ENCODE measurements around the gene APBA2.

APBA2 gene

GRCh38 chr15:28930476-28931291 is 44.9 kb downstream of the APBA2 start:
- Histone ChIP-seq H3K36me3 (ENCODE audit: control insufficient read depth in 5 of 5, insufficient read depth in 5 of 5, low read length in 5 of 5) (no peaks in the 10 kb centered on the region), H3K27ac (ENCODE audit: low read depth, low read length) (no peak overlapping the region), H3K4me3 (ENCODE audit: low read depth in 1 of 5, low read length in 5 of 5) (no peak overlapping the region), H3K9ac (ENCODE audit: low read length in 5 of 5) (no peak overlapping the region), H3K9me3 (ENCODE audit: control insufficient read depth in 5 of 5, low read length in 5 of 5) (peaks cover 0 to 10% (median 0%) of the 10 kb centered on the region in 5 donors), H3K4me1 (ENCODE audit: control insufficient read depth in 5 of 5, insufficient read depth in 5 of 5, low read length in 5 of 5) (no peaks in the 10 kb centered on the region), H3K27me3 (ENCODE audit: control insufficient read depth in 5 of 5, insufficient read depth in 4 of 5, low read length in 5 of 5) (peaks cover 0 to 7% (median 0%) of the 10 kb centered on the region in 5 donors)

DNA sequence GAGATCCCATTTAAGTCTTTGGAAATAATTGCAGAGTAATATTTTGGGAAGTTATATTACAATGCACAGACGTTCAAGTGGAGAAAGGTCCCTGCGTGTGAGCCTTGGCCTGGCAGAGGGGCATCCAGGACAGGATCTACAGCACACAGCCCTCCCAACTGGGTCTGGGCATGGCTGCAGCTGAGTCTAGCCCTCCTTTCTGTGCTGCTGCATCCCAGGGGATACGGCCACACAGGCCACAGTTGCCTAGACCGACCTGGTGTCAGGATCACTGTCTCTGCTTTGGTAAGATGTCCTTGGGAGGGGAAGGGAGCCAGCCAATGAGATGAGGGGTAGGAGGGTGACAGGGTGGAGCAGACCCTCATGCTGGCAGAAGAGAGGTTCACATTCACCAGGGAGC is 46.1 kb downstream of the APBA2 start:
- no peak overlapping the region for H3K4me3 ChIP-seq (ENCODE audit: low read depth in 1 of 5, low read length in 5 of 5)
- H3K4me1 ChIP-seq (ENCODE audit: control insufficient read depth in 5 of 5, insufficient read depth in 5 of 5, low read length in 5 of 5) = no peaks in the 10 kb centered on the region
- no peak overlapping the region for H3K27ac ChIP-seq (ENCODE audit: low read depth, low read length)
- H3K9ac ChIP-seq (ENCODE audit: low read length in 5 of 5) = no peak overlapping the region
- H3K9me3 ChIP-seq (ENCODE audit: control insufficient read depth in 5 of 5, low read length in 5 of 5) = peaks cover 0 to 10% (median 0%) of the 10 kb centered on the region in 5 donors
- H3K36me3 ChIP-seq (ENCODE audit: control insufficient read depth in 5 of 5, insufficient read depth in 5 of 5, low read length in 5 of 5) = no peaks in the 10 kb centered on the region
- H3K27me3 ChIP-seq (ENCODE audit: control insufficient read depth in 5 of 5, insufficient read depth in 4 of 5, low read length in 5 of 5) = peaks cover 0 to 7% (median 0%) of the 10 kb centered on the region in 5 donors

GRCh38 chr15:28932361-28932760 is 46.6 kb downstream of the APBA2 start:
- Histone ChIP-seq H3K27me3 (ENCODE audit: control insufficient read depth in 5 of 5, insufficient read depth in 4 of 5, low read length in 5 of 5) (peaks cover 0 to 7% (median 0%) of the 10 kb centered on the region in 5 donors), H3K9me3 (ENCODE audit: control insufficient read depth in 5 of 5, low read length in 5 of 5) (peaks cover 0 to 10% (median 0%) of the 10 kb centered on the region in 5 donors), H3K4me3 (ENCODE audit: low read depth in 1 of 5, low read length in 5 of 5) (no peak overlapping the region), H3K4me1 (ENCODE audit: control insufficient read depth in 5 of 5, insufficient read depth in 5 of 5, low read length in 5 of 5) (no peaks in the 10 kb centered on the region), H3K27ac (ENCODE audit: low read depth, low read length) (no peak overlapping the region), H3K9ac (ENCODE audit: low read length in 5 of 5) (no peak overlapping the region), H3K36me3 (ENCODE audit: control insufficient read depth in 5 of 5, insufficient read depth in 5 of 5, low read length in 5 of 5) (no peaks in the 10 kb centered on the region)

GRCh38 chr15:28933710-28934445 is 48.1 kb downstream of the APBA2 start:
- H3K9me3 ChIP-seq (ENCODE audit: control insufficient read depth in 5 of 5, low read length in 5 of 5) = peaks cover 0 to 10% (median 0%) of the 10 kb centered on the region in 5 donors
- no peaks in the 10 kb centered on the region for H3K36me3 ChIP-seq (ENCODE audit: control insufficient read depth in 5 of 5, insufficient read depth in 5 of 5, low read length in 5 of 5)
- no peak overlapping the region for H3K9ac ChIP-seq (ENCODE audit: low read length in 5 of 5)
- no peak overlapping the region for H3K27ac ChIP-seq (ENCODE audit: low read depth, low read length)
- H3K27me3 ChIP-seq (ENCODE audit: control insufficient read depth in 5 of 5, insufficient read depth in 4 of 5, low read length in 5 of 5) = peaks cover 0 to 7% (median 0%) of the 10 kb centered on the region in 5 donors
- no peak overlapping the region for H3K4me3 ChIP-seq (ENCODE audit: low read depth in 1 of 5, low read length in 5 of 5)
- no peaks in the 10 kb centered on the region for H3K4me1 ChIP-seq (ENCODE audit: control insufficient read depth in 5 of 5, insufficient read depth in 5 of 5, low read length in 5 of 5)

DNA sequence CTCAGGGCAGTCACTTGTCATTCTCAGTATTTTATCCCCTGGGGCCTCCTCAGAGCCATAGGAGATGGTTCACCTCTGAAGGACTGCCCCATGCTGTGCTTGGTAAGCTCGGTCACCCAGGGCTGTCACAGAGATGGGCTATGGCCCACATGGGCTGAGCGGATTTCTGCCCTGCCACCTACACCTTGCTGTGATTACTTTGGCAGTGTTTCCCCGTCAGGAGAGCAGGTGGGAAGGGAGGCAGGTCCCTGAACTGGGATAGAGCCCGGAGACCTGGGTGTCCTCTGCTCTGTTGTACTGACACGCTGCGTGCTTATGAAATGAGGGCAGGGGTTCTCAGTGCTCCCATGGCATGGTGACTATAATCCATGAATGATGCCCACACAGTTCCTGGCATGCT is 48.9 kb downstream of the APBA2 start:
- H3K9ac ChIP-seq (ENCODE audit: low read length in 5 of 5) = no peak overlapping the region
- H3K27ac ChIP-seq (ENCODE audit: low read depth, low read length) = no peak overlapping the region
- H3K4me1 ChIP-seq (ENCODE audit: control insufficient read depth in 5 of 5, insufficient read depth in 5 of 5, low read length in 5 of 5) = no peaks in the 10 kb centered on the region
- H3K27me3 ChIP-seq (ENCODE audit: control insufficient read depth in 5 of 5, insufficient read depth in 4 of 5, low read length in 5 of 5) = peaks cover 0 to 7% (median 0%) of the 10 kb centered on the region in 5 donors
- no peaks in the 10 kb centered on the region for H3K36me3 ChIP-seq (ENCODE audit: control insufficient read depth in 5 of 5, insufficient read depth in 5 of 5, low read length in 5 of 5)
- H3K9me3 ChIP-seq (ENCODE audit: control insufficient read depth in 5 of 5, low read length in 5 of 5) = peaks cover 0 to 10% (median 0%) of the 10 kb centered on the region in 5 donors
- H3K4me3 ChIP-seq (ENCODE audit: low read depth in 1 of 5, low read length in 5 of 5) = no peak overlapping the region

DNA sequence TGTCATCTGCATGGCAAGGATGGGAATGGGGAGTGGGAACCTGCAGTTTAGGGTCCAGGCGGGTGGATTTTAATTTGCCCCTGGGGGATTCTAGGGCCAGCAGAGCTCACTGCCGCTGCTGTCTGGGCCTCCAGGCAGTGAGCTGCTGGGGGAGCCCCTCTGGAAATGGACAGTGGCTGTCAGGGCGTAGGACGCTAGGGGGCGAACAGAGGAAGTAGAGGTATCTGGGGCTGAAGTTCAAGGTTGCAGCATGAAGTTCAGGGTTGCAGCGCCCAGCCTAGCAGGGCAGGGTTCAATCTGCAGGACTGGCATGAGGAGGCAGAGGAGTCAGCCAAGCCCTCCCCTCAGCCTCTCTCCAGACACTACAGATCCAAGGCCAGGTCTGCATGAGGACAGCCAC is 49.5 kb downstream of the APBA2 start:
- Histone ChIP-seq H3K9me3 (ENCODE audit: control insufficient read depth in 5 of 5, low read length in 5 of 5) (peaks cover 0 to 10% (median 0%) of the 10 kb centered on the region in 5 donors), H3K9ac (ENCODE audit: low read length in 5 of 5) (no peak overlapping the region), H3K27me3 (ENCODE audit: control insufficient read depth in 5 of 5, insufficient read depth in 4 of 5, low read length in 5 of 5) (peaks cover 0 to 7% (median 0%) of the 10 kb centered on the region in 5 donors), H3K27ac (ENCODE audit: low read depth, low read length) (no peak overlapping the region), H3K36me3 (ENCODE audit: control insufficient read depth in 5 of 5, insufficient read depth in 5 of 5, low read length in 5 of 5) (no peaks in the 10 kb centered on the region), H3K4me3 (ENCODE audit: low read depth in 1 of 5, low read length in 5 of 5) (no peak overlapping the region), H3K4me1 (ENCODE audit: control insufficient read depth in 5 of 5, insufficient read depth in 5 of 5, low read length in 5 of 5) (no peaks in the 10 kb centered on the region)

GRCh38 chr15:28936081-28936480 is 50.3 kb downstream of the APBA2 start:
- no peaks in the 10 kb centered on the region for H3K36me3 ChIP-seq (ENCODE audit: control insufficient read depth in 5 of 5, insufficient read depth in 5 of 5, low read length in 5 of 5)
- peaks cover 0 to 4% (median 0%) of the 10 kb centered on the region in 5 donors for H3K27me3 ChIP-seq (ENCODE audit: control insufficient read depth in 5 of 5, insufficient read depth in 4 of 5, low read length in 5 of 5)
- H3K4me3 ChIP-seq (ENCODE audit: low read depth in 1 of 5, low read length in 5 of 5) = no peak overlapping the region
- no peak overlapping the region for H3K27ac ChIP-seq (ENCODE audit: low read depth, low read length)
- H3K4me1 ChIP-seq (ENCODE audit: control insufficient read depth in 5 of 5, insufficient read depth in 5 of 5, low read length in 5 of 5) = no peaks in the 10 kb centered on the region
- H3K9me3 ChIP-seq (ENCODE audit: control insufficient read depth in 5 of 5, low read length in 5 of 5) = peaks cover 0 to 9% (median 0%) of the 10 kb centered on the region in 5 donors
- no peak overlapping the region for H3K9ac ChIP-seq (ENCODE audit: low read length in 5 of 5)

GRCh38 chr15:28936481-28936881 is 50.7 kb downstream of the APBA2 start:
- Histone ChIP-seq H3K9me3 (ENCODE audit: control insufficient read depth in 5 of 5, low read length in 5 of 5) (peaks cover 0 to 9% (median 0%) of the 10 kb centered on the region in 5 donors), H3K9ac (ENCODE audit: low read length in 5 of 5) (no peak overlapping the region), H3K36me3 (ENCODE audit: control insufficient read depth in 5 of 5, insufficient read depth in 5 of 5, low read length in 5 of 5) (no peaks in the 10 kb centered on the region), H3K27me3 (ENCODE audit: control insufficient read depth in 5 of 5, insufficient read depth in 4 of 5, low read length in 5 of 5) (peaks cover 0 to 4% (median 0%) of the 10 kb centered on the region in 5 donors), H3K4me3 (ENCODE audit: low read depth in 1 of 5, low read length in 5 of 5) (no peak overlapping the region), H3K4me1 (ENCODE audit: control insufficient read depth in 5 of 5, insufficient read depth in 5 of 5, low read length in 5 of 5) (no peaks in the 10 kb centered on the region), H3K27ac (ENCODE audit: low read depth, low read length) (no peak overlapping the region)

- H3K36me3 ChIP-seq (ENCODE audit: control insufficient read depth in 5 of 5, insufficient read depth in 5 of 5, low read length in 5 of 5) = no peaks in the 10 kb centered on the region
Observed at GRCh38 chr15:28937271-28937670, 51.5 kb downstream of the APBA2 start.

DNA sequence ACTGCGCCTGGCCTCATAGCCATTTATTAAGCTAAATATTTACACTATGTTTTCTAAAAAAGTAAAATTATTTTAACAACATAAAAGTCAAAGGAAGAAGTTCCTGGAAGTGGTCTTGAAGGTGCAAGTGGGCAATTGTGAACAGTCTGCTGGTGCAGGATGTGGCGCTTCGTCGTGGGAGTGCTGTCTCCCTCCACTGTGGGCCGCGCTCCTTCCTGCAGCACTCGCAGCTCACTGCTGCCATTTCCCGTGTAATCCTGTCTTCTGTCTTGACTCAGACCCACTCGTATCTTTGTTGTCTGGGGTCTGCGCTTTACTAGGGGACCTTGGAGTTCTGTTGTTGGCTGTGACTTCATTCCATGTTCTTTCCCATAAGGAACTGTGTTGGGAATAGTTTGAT is 56.3 kb downstream of the APBA2 start:
- no peak overlapping the region for H3K4me3 ChIP-seq (ENCODE audit: low read depth in 1 of 5, low read length in 5 of 5)
- H3K36me3 ChIP-seq (ENCODE audit: control insufficient read depth in 5 of 5, insufficient read depth in 5 of 5, low read length in 5 of 5) = no peaks in the 10 kb centered on the region
- no peaks in the 10 kb centered on the region for H3K4me1 ChIP-seq (ENCODE audit: control insufficient read depth in 5 of 5, insufficient read depth in 5 of 5, low read length in 5 of 5)
- H3K27me3 ChIP-seq (ENCODE audit: control insufficient read depth in 5 of 5, insufficient read depth in 4 of 5, low read length in 5 of 5) = no peaks in the 10 kb centered on the region
- H3K9me3 ChIP-seq (ENCODE audit: control insufficient read depth in 5 of 5, low read length in 5 of 5) = no peaks in the 10 kb centered on the region
- H3K27ac ChIP-seq (ENCODE audit: low read depth, low read length) = no peak overlapping the region
- no peak overlapping the region for H3K9ac ChIP-seq (ENCODE audit: low read length in 5 of 5)

More at GRCh38 chr15:28937271-28937670, 51.5 kb downstream of the APBA2 start:
- peaks cover 0 to 4% (median 0%) of the 10 kb centered on the region in 5 donors for H3K27me3 ChIP-seq (ENCODE audit: control insufficient read depth in 5 of 5, insufficient read depth in 4 of 5, low read length in 5 of 5)
- no peak overlapping the region for H3K27ac ChIP-seq (ENCODE audit: low read depth, low read length)
- H3K9me3 ChIP-seq (ENCODE audit: control insufficient read depth in 5 of 5, low read length in 5 of 5) = peaks cover 0 to 7% (median 0%) of the 10 kb centered on the region in 5 donors
- no peaks in the 10 kb centered on the region for H3K4me1 ChIP-seq (ENCODE audit: control insufficient read depth in 5 of 5, insufficient read depth in 5 of 5, low read length in 5 of 5)
- H3K4me3 ChIP-seq (ENCODE audit: low read depth in 1 of 5, low read length in 5 of 5) = no peak overlapping the region
- H3K9ac ChIP-seq (ENCODE audit: low read length in 5 of 5) = no peak overlapping the region

Measured in subcutaneous abdominal adipose tissue (tissue), 5 donors.